Right cardiac atrium (tissue), 5 donors: Measurements from ENCODE around the gene BOLA2B. TPM values are rescaled to one million over a fixed set of nuclear protein-coding genes. Genes with fewer than 3 reads are reported as not detected.
"Not testable (repeated sequence)": the region's sequence is repeated elsewhere in the genome, so short reads cannot be mapped to it uniquely, and the experiment has no call there.

Source experiments
- ATAC-seq, 2 donors: fragments of 200-7000 bp; cut with Tn5 transposase; one replicate each; pipeline versions ENCODE4 v1.8.0 to v1.9.1; 2020; ENCODE audit warnings: moderate library complexity in 2 of 2, mild to moderate bottlenecking in 1 of 2
- DNase-seq, 3 donors: peaks; one replicate each; pipeline ENCODE4 v3.0.0-alpha.2; 2020
- H3K27ac ChIP-seq: one replicate; pipeline ENCODE4 v1.5.1; 2013; ENCODE audit warnings: mild to moderate bottlenecking, low read length, control low read depth, moderate library complexity
- H3K27me3 ChIP-seq: one replicate; pipeline ENCODE4 v1.6.1; 2013; ENCODE audit not compliant: control insufficient read depth, insufficient read depth
- H3K4me1 ChIP-seq: one replicate; pipeline ENCODE4 v1.6.1; 2013; ENCODE audit warnings: low read length; ENCODE audit not compliant: control insufficient read depth, insufficient read depth
- H3K4me3 ChIP-seq: one replicate; pipeline ENCODE4 v1.5.1; 2013; ENCODE audit warnings: low read length, control low read depth
- H3K9me3 ChIP-seq: one replicate; pipeline ENCODE4 v1.6.1; 2013; ENCODE audit warnings: low read length; ENCODE audit not compliant: control insufficient read depth
- WGBS: extraction: QIAGEN DNeasy Blood & Tissue Kit; methylation state at CpG from one replicate; pipeline ENCODE4 v1.1.7; 2013; 5-methylcytosine and 5-hydroxymethylcytosine counted together
- intact Hi-C, 4 donors: fragments of 100-400 bp; cut with DNase I; formaldehyde crosslinking; loops; one replicate each; pipeline versions ENCODE4 v1.11.0 to v1.14.0; 2022 to 2023
- polyA plus RNA-seq: library from polyadenylated mRNA; stranded (reverse); fragments of 200-250 nt; gene quantifications from one replicate; pipeline ENCODE4 v1.2.3, GENCODE V29; 2013
- total RNA-seq, 4 donors: library from RNA; stranded (reverse); fragmentation: NEBNext Ultra II Directional; extraction: Animal tissue kit (Norgen Biotek cat#: 25700); gene quantifications; one replicate each; pipeline ENCODE4 v1.2.1, GENCODE V29; 2021
- donor health status: healthy with polysubstance abuse.
- donor health status: DM: no; HTN: yes; CAD: no.
- donor health status: DM: no; HTN: no; CAD: no.
- donor health status: DM: no; HTN: yes; CAD: no; lungs with severe emphysema.
- donor health status: DM: yes; HTN: yes; CAD: no.

The BOLA2B gene
- total and polyA plus RNA-seq, 5 donors = 75.2 to 184 (median 86.7) TPM

GRCh38 chr16:30183233-30184095, 10.0 kb downstream of the BOLA2B start, which contains the start of gene CORO1A:
CORO1A (plus strand) TSS chr16:30183602; CDS start chr16:30185210, 1,608 bp downstream.
- ATAC-seq (peak; percentile 83 to 89), DNase-seq (peak; percentile 87 to 95 (median 94))
- Histone ChIP-seq H3K27ac (peak within 1 kb of the TSS; percentile 74), H3K4me1 (no peaks in the 10 kb centered on the region), H3K4me3 (peak within 1 kb of the TSS; percentile 95), H3K9me3 (no peaks in the 10 kb centered on the region), H3K27me3 (no peaks in the 10 kb centered on the region)
- intact Hi-C loops = no loop called here
- under 1% methylated on average over 81 of the region's 81 CpGs for WGBS

GRCh38 chr16:30180741-30181140, 12.7 kb downstream of the BOLA2B start:
- Histone ChIP-seq H3K4me1 (no peaks in the 10 kb centered on the region), H3K27me3 (no peaks in the 10 kb centered on the region), H3K27ac (no peak overlapping the region), H3K9me3 (no peaks in the 10 kb centered on the region), H3K4me3 (no peak overlapping the region)
- intact Hi-C loops = no loop called here
- ATAC-seq (no peak), DNase-seq (no peak)
- 80% methylated on average over 3 of the region's 3 CpGs for WGBS

- DNase-seq (no peak), ATAC-seq (no peak)
- Histone ChIP-seq H3K4me1 (no peaks in the 10 kb centered on the region), H3K4me3 (no peak overlapping the region), H3K27ac (no peak overlapping the region), H3K9me3 (no peaks in the 10 kb centered on the region), H3K27me3 (no peaks in the 10 kb centered on the region)
- WGBS = 93% methylated on average over 9 of the region's 9 CpGs
- intact Hi-C loops = no loop called here
Measured at GRCh38 chr16:30179931-30180330, 13.5 kb downstream of the BOLA2B start.

- DNase-seq (no peak), ATAC-seq (no peak)
- H3K9me3 ChIP-seq = no peaks in the 10 kb centered on the region
- 96% methylated on average over 4 of the region's 4 CpGs for WGBS
- no peak overlapping the region for H3K27ac ChIP-seq
- intact Hi-C loops = no loop called here
- no peaks in the 10 kb centered on the region for H3K4me1 ChIP-seq
- no peak overlapping the region for H3K4me3 ChIP-seq
- H3K27me3 ChIP-seq = no peaks in the 10 kb centered on the region
Measured at GRCh38 chr16:30179195-30179594, 14.3 kb downstream of the BOLA2B start.

- 83% methylated on average over 6 of the region's 6 CpGs for WGBS
- intact Hi-C loops, H3K27ac ChIP-seq, H3K27me3 ChIP-seq, ATAC-seq, H3K4me3 ChIP-seq, H3K4me1 ChIP-seq, H3K9me3 ChIP-seq, DNase-seq: not testable (repeated sequence)
Measured at GRCh38 chr16:30176876-30177275, 16.6 kb downstream of the BOLA2B start.

GRCh38 chr16:30173054-30173453, 20.4 kb downstream of the BOLA2B start:
- intact Hi-C loops = no loop called here
- DNase-seq = no peak
- Histone ChIP-seq H3K9me3 (no peaks in the 10 kb centered on the region), H3K27me3 (no peaks in the 10 kb centered on the region), H3K27ac (no peak overlapping the region), H3K4me3 (no peak overlapping the region), H3K4me1 (no peaks in the 10 kb centered on the region)
- 87% methylated on average over 7 of the region's 7 CpGs for WGBS
- no peak for ATAC-seq

GRCh38 chr16:30170145-30170544, 23.3 kb downstream of the BOLA2B start:
- H3K9me3 ChIP-seq, H3K4me3 ChIP-seq, ATAC-seq, H3K4me1 ChIP-seq, H3K27me3 ChIP-seq, DNase-seq, H3K27ac ChIP-seq, intact Hi-C loops: not testable (repeated sequence)
- 87% methylated on average over 23 of the region's 31 CpGs for WGBS

- intact Hi-C loops, ATAC-seq, H3K4me1 ChIP-seq, H3K27ac ChIP-seq, H3K4me3 ChIP-seq, H3K9me3 ChIP-seq, H3K27me3 ChIP-seq: not testable (repeated sequence)
- peak in 1 of 3 donors; percentile 61 for DNase-seq
- WGBS = 97% methylated on average over 32 of the region's 38 CpGs
Measured at GRCh38 chr16:30169416-30169815, 24.1 kb downstream of the BOLA2B start.

- intact Hi-C loops, DNase-seq, H3K9me3 ChIP-seq, H3K4me3 ChIP-seq, H3K27me3 ChIP-seq, H3K4me1 ChIP-seq, ATAC-seq, H3K27ac ChIP-seq: not testable (repeated sequence)
- 84% methylated on average over 18 of the region's 29 CpGs for WGBS
Measured at GRCh38 chr16:30168746-30169145, 24.7 kb downstream of the BOLA2B start.

GRCh38 chr16:30166202-30166902, 27.1 kb downstream of the BOLA2B start:
- Histone ChIP-seq H3K27me3 (no peaks in the 10 kb centered on the region), H3K4me3 (no peak overlapping the region), H3K9me3 (no peaks in the 10 kb centered on the region), H3K4me1 (no peaks in the 10 kb centered on the region), H3K27ac (no peak overlapping the region)
- WGBS = 83% methylated on average over 11 of the region's 11 CpGs
- ATAC-seq = peak; percentile 39 to 43
- intact Hi-C loops = no loop called here
- DNase-seq = no peak

- no peak for ATAC-seq
- H3K9me3 ChIP-seq = no peaks in the 10 kb centered on the region
- H3K4me3 ChIP-seq = no peak overlapping the region
- intact Hi-C loops = no loop called here
- WGBS = 84% methylated on average over 3 of the region's 3 CpGs
- no peak for DNase-seq
- no peaks in the 10 kb centered on the region for H3K4me1 ChIP-seq
- no peak overlapping the region for H3K27ac ChIP-seq
- H3K27me3 ChIP-seq = no peaks in the 10 kb centered on the region
Measured at GRCh38 chr16:30163538-30163937, 29.9 kb downstream of the BOLA2B start.
